Stimulated activated CD4-positive, alpha-beta T cell treated with anti-CD3 and anti-CD28 coated beads, TNF-alpha, amount 100 ng/mL, for 4 hours (primary cell): ENCODE results near the gene LSAMP.

ENCODE experiments used
- DNase-seq, 3 experiments: peaks; one replicate each; pipeline ENCODE4 v3.0.0-alpha.2; 2020; ENCODE audit warnings: low read depth in 3 of 3

Gene LSAMP

GRCh38 chr3:116356056-116356455, 89.2 kb downstream of the LSAMP start:
- no peak for DNase-seq

- no peak for DNase-seq
Observed at GRCh38 chr3:116354382-116354781, 90.9 kb downstream of the LSAMP start.

- DNase-seq: no peak
Observed at GRCh38 chr3:116350119-116350733, 95.1 kb downstream of the LSAMP start.

- no peak for DNase-seq
Observed at GRCh38 chr3:116348216-116348615, 97.1 kb downstream of the LSAMP start.

- no peak for DNase-seq
Observed at GRCh38 chr3:116342499-116342898, 102.8 kb downstream of the LSAMP start.

- no peak for DNase-seq
Observed at GRCh38 chr3:116341899-116342298, 103.4 kb downstream of the LSAMP start.

GRCh38 chr3:116341381-116341780, 103.9 kb downstream of the LSAMP start:
- DNase-seq: no peak

GRCh38 chr3:116340680-116341216, 104.5 kb downstream of the LSAMP start:
- no peak for DNase-seq

- no peak for DNase-seq
Observed at GRCh38 chr3:116339441-116340028, 105.8 kb downstream of the LSAMP start.

- DNase-seq: no peak
Observed at GRCh38 chr3:116338713-116339112, 106.6 kb downstream of the LSAMP start.

- DNase-seq: no peak
Observed at GRCh38 chr3:116337229-116337628, 108.1 kb downstream of the LSAMP start.

GRCh38 chr3:116331380-116331779, 113.9 kb downstream of the LSAMP start:
- no peak for DNase-seq

- no peak for DNase-seq
Observed at GRCh38 chr3:116322750-116323375, 122.4 kb downstream of the LSAMP start.

GRCh38 chr3:116318370-116318769, 126.9 kb downstream of the LSAMP start:
- DNase-seq: no peak

- no peak for DNase-seq
Observed at GRCh38 chr3:116316771-116317170, 128.5 kb downstream of the LSAMP start.

GRCh38 chr3:116314476-116314875, 130.8 kb downstream of the LSAMP start:
- no peak for DNase-seq

GRCh38 chr3:116306720-116307119, 138.6 kb downstream of the LSAMP start:
- DNase-seq: no peak

- DNase-seq: no peak
Observed at GRCh38 chr3:116306149-116306548, 139.1 kb downstream of the LSAMP start.

GRCh38 chr3:116302087-116302747, 143.1 kb downstream of the LSAMP start:
- no peak for DNase-seq

GRCh38 chr3:116301422-116301821, 143.9 kb downstream of the LSAMP start:
- no peak for DNase-seq

- no peak for DNase-seq
Observed at GRCh38 chr3:116300226-116300625, 145.1 kb downstream of the LSAMP start.

- no peak for DNase-seq
Observed at GRCh38 chr3:116299646-116300081, 145.6 kb downstream of the LSAMP start.

- no peak for DNase-seq
Observed at GRCh38 chr3:116298151-116298550, 147.1 kb downstream of the LSAMP start.
